T-helper 22 cell (primary cell): ENCODE measurements around the gene MARVELD1.
"Not testable (repeated sequence)": the region's sequence is repeated elsewhere in the genome, so short reads cannot be mapped to it uniquely, and the experiment has no call there.

ENCODE experiments used
- DNase-seq: peaks from one replicate; pipeline ENCODE4 v3.0.0-alpha.2; 2020; ENCODE audit warnings: low read depth

The MARVELD1 gene

DNA sequence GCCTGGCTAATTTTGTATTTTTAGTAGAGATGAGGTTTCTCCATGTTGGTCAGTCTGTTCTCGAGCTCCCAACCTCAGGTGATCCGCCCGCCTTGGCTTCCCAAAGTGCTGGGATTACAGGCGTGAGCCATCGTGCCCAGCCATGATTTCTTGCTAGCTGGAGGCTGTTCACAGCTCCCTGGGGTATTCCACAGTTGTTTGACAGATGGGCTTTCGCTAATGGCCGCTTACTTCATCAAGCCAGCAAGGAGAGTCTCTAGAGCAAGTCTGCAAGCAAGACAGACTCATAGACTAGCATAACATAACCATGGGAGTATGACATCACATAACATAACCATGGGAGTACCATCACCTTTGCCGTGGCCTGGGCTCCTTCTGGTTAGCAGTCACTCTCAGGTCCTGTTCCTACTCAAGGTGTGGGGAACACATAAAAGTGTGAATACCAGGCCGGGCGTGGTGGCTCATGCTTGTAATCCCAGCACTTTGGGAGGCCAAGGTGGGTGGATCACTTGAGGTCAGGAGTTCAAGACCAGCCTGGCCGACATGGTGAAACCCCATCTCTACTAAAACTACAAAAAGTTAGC lies 15.4 kb upstream of the MARVELD1 start:
- DNase-seq: not testable (repeated sequence)

DNA sequence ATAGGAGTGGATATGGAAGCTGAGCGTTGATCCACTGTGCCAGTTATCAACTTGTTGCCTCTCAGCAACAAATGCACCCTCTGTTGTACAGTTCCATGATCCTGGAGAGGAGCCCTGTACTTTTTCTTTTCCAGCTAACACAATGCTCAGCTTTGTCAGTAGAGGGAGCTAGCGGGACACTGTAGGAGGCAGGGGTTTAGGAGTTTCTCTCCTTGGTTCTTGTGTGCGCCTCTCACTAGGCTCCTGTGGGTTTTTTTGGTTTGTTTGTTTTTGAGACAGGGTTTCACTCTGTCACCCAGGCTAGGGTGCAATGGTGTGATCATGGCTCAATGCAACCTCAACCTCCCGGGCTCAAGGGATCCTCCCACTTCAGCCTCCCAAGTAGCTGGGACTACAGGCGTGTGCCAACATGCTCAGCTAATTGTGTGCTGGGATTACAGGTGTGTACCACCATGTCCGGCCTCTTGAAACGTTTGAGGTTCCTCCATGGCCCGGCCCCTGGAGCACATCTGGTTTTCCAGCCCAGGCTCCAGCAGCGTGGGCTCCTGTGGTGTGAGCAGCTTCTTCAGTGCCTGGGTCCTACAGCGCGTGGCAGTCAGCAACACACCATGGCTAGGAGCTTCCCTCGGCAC lies 12.0 kb upstream of the MARVELD1 start:
- DNase-seq: no peak

DNA sequence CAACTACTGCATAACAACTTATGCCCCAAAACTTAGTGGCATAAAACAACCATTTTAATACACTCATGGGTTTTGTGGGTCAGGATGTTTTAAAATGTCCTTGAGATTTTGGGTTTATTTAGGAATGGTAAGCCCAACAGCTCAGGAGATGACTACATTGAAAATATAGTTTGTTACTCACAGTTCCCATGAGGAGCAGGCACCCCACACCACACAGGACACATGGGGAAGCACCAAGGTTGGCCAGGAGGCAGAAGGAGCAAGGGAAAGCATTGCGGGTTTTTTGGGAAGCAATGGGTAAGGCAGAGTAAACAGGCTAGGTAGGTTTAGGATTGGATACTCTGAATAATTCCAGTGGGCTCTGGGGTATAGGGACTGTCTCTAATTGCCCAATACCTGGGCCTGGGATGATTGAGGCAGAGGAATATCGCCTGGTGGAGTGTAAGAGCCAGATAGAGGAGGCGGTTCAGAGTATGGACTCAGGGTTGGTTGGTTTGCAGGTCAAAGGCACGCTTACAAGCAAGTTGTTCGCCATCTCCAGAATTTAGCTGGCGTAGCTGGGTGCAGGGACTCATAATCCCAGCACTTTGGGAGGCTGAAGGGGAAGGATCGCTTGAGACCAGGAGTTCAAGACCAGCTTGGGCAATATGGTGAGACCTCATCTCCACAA lies 10.0 kb upstream of the MARVELD1 start:
- no peak for DNase-seq

DNA sequence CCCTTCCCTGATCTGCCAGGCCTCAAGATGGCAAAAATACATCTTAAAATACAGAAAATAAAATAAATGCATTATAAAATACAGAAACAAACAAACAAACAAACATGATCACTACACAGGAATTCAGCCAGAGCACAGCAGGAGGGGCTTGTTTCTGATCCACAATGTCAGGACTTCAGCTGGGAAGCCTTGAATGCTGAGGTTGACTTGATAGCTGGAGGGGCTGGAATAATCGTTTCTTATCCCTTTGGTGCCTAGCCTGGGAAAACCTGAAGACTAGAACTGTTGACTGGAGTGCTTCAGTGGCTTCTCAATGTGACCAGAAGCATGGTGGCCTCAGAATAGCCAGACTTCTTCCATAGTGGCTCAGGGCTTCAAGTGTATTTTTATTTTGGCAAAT lies 9.2 kb upstream of the MARVELD1 start:
- no peak for DNase-seq

DNA sequence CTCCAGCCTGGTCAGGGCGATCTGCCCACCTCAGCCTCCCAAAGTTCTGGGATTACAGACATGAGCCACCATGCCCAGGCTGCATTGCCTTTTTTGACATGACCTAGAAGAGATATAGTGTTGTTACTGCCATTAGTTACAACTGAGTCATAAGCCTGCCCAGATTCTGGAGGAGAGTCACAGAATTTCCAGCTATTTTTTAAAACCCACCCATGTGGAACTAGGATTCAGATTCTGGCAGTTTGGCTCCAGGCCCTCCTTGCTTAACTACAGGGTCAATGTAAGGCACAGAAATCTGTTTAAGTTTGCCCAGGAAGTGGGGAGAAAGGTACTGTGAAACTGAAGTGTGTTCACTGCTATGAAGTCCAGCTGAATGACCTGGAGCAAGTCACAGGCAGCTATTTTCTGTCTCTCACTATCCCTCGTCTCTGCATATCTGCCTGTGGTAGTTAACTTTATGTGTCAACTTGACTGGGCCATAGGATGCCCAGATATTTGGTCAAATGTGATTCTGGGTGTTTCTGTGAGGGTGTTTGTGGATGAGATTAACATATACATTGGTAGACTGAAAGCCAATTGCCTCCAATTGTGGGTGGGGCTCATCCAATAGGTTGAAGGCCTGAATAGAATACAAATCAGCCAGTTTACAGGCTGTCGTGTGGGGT lies 8.4 kb upstream of the MARVELD1 start:
- DNase-seq: no peak

DNA sequence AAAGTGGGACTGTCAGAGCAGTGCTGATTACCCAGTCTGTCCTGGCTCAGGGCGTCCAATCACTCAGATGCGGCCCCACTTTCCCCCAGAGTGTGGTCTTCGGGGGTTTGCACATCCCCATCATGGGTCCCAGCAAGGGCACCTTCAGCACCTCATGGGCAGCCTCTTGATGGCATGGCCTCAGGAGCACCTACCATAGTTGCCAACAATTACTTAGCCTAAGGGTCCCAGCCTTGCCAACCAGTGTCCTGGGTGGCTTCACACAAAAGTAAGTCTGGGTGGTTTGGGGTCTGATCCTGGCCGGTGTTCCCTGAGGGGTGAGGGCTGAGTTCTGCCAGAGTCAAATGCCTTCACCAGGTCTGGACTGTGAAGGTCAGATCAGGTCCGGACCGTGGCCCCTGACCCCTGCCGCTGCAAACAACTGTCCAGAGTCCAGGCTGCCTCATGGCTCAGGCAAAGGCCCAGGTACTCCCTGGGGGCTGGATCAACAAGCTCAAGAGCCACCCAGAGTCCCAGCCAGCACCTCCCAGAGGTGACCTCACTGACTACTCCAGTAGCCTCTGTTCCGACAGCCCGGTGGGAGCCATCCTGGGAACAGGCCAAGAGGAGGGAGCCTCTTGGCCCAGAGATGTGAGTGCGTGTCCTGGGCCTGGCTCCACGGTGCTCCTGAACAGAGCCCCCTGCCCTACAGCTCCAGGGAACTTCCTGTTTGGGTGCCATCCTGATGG lies 6.2 kb upstream of the MARVELD1 start:
- DNase-seq: no peak

DNA sequence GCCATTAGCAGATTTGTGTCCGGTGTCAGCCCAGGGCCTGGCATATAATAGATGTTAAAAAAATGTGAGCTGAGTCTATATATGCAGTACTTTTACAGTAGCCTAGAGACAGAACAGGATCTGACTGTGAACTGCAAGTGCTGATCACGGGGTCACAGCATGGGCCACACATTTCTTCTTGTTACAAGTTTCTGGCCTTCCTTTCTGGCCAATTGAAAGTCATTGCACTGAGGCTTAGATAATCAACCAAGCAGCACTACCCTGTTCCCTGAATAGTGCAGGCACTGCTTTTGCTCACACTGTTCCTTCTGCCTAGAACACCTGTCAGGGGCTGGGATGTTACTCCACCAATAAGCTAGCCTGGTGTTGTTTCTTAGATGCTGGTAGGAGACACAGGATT lies 5.4 kb upstream of the MARVELD1 start:
- DNase-seq: no peak

DNA sequence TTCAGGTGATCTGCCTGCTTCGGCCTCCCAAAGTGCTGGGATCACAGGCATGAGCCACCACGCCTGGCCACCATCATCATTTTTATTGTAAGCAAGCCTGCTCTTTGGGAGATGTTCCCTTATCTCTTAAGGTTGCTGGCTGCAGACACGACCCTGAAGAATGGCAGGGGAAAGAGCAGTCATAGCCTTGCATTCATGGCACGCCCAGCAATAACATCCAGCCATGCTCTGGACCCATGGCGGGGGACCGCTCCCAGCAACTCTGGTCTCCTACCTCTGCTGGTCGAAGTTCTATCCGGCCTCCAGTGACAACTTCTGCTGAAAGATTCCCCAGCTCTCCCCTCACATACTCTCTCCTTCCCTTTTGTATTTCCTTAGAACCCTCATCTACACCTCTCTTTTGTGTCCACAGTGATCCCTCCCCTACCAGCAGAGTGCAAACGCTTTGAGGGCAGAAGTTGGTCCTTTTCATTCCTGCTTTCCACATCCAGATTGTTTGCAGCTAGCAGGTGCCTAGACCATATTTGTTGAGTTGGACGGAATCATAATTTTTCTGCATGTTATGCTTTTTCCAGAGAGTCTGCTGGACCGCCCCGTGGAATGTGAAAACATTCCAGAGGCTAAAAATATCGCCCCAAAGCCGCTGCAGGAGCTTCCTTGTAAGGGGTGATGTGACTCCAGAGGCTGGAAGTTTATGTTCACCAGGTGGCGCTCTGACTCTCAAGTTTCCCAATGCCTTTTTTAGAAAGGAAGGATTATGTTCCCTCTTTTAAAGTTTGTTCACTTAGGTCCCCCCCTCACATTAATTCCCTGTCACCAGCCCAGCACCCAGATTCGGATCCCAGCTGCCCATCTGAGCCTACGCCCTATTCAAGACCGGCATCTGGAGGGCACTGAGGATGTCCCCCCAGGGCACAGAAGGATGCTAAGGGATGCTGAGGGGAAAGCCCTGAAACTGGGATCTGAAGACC lies 4.3 kb upstream of the MARVELD1 start:
- no peak for DNase-seq

DNA sequence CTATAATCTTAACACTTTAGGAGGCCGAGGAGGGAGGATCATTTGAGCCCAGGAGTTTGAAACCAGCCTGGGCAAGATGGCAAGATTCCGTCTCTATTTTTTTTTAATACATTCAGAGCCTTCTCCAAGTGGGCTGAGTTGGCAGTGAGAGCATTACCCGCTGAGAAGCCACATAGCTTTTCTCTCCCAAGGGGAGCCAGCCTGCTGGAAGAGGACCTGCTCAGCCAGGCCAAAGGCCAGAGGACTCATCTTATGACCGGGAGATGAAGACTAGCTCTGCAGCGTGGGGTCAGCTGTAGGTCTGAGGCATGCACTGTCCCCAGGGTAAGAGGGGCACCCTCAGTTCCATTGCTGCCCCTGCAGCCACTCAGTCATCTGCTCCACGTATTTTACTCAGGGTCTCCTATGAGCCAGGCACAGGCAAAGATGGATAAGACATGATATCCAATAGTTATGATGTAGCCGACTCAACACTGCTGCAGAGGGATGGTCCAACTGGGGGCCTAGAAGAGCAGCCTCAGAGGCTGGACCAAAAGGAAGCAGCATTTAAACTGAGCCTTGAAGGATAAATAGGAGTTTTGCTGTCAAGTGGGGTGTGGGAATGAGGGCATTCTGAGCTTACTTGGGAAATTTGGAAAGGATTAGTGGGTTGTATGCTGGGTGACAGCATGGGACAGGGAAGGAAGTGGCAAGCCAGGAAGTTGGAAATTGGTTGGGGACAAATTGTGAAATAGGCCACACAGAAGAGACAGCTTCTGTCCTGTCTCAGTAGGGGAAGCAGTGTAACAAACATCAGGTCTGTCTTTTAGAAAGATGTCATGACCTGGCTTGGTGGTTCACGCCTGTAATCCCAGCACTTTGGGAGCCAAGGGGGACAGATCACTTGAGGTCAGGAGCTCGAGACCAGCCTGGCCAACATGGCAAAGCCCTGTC lies 1.6 kb upstream of the MARVELD1 start:
- DNase-seq: no peak

DNA sequence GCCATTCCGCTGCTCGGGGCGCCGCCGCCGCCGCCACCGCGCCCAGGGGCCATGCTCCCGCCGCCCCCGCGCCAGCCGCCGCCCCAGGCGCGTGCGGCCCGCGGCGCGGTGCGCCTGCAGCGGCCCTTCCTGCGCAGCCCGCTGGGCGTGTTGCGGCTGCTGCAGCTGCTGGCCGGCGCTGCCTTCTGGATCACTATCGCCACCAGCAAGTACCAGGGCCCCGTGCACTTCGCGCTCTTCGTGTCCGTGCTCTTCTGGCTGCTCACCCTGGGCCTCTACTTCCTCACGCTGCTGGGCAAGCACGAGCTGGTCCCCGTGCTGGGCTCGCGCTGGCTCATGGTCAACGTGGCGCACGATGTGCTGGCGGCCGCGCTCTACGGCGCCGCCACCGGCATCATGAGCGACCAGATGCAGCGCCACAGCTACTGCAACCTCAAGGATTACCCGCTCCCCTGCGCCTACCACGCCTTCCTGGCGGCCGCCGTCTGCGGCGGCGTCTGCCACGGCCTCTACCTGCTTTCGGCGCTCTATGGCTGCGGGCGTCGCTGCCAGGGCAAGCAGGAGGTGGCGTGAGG lies 383 bp downstream of the MARVELD1 start:
- peak; percentile 37 for DNase-seq

DNA sequence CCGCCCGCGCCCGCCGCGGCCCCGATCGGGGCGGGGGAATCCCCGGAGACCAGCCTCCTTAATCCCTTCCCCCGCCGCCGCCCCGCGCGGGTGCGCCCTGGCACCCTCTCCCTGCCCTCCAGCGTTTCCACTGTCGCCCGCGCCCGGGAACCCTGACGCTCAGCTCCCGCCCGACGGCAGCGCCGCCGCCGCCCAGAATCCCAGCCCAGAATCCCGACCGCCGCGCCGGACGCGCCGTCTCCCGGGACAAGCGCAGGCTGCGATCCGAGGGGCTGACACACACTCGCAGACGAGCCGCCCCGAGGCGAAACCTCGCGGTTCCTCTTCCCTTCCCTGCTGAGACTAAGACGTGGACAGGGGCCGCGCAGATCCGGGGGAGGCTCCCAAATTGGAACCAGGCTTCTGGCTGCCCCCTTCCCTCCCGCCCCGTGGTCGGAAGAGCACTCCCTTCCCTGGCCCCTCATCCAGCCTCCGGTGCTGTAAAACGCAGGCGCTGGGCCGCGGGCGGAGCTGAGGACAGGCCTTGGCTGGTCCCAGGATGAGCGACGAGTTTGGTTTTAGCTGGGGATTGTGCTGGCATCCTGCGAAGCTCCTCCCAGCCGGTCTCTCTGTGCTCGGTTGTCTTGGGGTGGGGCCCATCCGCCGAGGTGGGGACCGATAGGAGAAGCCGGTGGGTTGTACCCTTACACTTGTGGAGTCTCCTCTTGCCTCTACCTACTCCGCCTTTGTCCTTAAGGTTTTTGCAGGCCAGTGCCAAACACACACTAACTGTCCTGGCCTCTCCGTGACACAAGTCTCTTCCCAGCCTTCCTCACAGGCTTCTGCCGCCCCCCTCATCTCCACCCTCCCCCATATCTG lies 1.1 kb downstream of the MARVELD1 start:
- no peak for DNase-seq

DNA sequence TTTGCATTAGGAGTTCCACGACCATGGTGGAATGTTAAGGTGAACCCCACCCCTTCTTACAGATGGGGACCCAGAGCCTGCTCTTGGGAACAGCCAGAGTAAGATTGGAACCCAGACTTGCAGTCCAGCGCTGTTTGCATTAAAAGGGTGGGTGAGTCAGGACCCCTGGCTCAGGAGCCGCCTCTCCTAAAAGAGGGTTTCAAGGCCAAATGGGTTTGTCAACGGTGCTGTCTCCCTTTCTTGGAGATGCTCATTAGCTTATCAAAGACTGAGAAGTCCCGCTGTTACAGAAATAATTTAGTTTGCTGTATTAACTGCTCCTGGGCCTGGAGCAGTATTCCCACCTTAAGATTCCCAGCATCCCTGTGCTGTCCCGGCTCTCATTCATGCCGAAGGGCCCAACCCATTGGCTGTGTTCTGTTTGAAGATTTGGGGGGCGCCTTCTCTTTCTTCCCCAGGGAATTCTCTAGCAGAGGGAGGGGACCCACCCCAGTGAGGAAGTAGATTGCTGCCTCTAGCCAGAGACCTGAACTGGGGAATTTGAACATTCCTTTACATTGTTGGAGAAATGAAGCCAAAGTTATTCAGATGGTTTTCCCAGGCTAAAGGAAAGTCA lies 1.8 kb downstream of the MARVELD1 start:
- DNase-seq: no peak

DNA sequence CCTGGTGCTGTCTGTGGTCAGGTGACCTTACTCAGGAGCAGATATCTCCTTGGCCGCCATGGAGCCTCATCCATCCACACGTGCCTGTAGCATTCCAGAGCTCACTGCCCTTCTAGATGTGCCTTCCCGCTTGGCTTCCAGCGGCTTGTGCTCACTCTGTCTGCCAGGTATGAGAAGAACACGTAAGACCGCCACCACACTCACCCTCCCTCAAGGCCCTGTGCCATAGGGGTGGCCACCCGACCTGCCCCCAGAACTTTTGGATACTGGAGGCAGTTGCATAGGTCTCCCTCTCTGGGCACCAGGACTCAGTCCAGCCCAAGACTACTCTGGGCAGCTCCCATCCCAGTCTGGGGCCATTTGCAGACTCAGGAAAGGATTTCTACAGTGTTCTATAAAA lies 4.1 kb downstream of the MARVELD1 start:
- DNase-seq: no peak

DNA sequence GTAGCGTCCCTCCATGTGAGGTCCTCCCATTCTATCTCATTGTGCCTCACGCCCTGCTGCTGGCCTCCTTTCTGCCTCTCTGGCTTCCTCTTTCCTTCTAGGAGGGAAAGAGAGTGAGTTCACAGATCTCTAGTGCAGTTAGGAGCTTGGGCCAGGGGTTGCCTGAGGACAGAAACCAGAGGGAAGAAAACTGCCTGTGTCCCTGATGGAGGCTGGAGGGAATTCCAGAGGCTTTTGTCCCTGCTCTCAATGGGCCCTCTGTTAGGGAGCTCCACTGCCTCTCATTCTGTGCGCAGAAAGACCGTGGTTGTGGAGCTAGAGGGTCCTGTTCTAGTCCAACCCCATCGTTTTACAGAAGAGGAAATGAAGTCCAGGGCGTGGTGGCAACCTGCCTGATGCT lies 4.6 kb downstream of the MARVELD1 start:
- DNase-seq: no peak

DNA sequence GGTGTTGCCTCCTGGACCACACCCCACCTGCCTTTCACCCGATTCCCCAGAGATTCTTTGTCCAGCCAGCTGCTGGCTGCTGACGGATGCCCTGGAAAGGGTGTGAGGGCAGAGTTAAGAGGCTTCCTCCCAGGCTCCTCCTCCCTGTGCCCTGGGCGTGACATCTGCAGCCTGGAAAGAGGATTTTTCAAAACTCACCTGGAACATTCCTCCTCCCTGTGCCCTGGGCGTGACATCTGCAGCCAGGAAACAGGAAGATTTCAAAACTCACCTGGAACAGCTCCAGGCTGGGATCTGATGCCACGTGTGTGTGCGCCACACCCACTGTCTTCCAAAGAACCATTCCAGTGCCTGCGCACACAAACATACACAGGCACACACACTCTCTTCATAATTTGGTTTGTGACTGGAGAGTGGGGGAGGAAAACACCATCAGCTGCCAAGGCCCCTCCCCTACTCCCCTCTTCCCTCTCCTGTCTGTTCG lies 5.2 kb downstream of the MARVELD1 start:
- DNase-seq: no peak

DNA sequence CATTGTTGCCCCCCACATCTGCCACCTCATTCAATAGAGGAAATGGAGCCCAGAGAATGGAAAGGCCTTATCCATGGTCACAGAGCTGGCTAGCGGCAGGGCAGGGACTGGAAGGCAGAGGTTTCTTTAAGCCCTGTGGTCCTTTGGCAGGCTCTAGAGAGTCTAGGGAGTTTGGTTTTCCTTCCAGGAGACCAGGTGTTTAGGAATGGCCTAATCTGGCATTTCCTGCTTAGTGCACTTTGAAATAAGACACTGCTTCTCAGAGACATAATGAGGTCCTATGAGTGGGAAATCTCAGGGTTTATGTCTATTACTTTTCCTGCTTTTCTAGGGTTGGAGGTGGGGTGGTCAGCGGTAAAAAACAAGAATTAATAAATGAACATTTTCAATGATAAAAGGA lies 6.1 kb downstream of the MARVELD1 start:
- no peak for DNase-seq

DNA sequence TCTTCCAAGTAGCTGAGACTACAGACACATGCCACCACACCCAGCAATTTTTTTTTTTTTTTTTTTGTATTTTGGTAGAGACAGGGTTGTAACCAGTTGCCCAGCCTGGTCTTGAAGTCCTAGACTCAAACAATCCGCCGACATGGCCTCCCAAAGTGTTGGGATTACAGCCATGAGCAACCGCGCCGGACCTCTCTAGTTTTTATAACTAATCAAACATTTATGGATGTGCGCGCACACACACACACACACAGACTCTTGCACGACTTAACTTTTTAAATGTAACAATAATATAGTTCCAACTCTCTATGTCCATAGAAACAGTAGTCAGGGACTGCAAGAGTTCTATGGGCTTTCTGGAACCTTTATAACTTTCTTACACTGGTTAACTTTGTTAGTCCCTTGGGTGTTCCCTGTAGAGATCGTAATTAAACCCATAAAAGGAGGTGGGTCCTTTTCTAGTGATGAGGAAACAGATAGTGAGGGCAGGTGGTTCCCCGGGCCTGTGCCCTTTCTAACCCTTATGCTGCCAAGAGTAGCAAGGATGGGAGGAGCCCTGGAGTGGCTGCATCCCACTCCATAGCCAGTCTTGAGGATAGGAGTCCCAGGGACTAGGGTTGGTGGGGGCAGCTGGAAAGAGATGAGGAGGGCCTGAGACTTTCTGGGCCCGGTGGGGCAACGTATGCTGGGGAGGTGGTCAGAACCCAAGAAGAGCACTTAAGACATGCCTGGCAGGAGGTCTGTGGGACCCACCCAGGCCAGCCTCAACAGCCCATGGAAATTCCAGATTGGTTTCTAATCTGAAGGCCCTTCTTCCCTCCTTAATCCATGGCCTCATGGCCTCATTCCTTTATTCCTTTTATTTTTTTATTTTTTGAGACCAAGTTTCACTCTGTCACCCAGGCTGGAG lies 8.6 kb downstream of the MARVELD1 start:
- DNase-seq: no peak
